ENCODE data around the gene TEX14.

- TF ChIP-seq CTCF (IDR thresholded peaks at IDR 0.05) (no peak), POLR2A (IDR thresholded peaks at IDR 0.05) (no peak)
These were observed 22.0 kb downstream of the TEX14 start for GRCh38 chr17:58669853-58670252.
